ENCODE results near the gene CYYR1. TPM values are rescaled to one million over a fixed set of nuclear protein-coding genes. Genes with fewer than 3 reads are reported as not detected.

The CYYR1 gene
- total RNA-seq, 1 experiment from 2014 or later, result not detected

- Histone ChIP-seq H3K4me3 (no peak overlapping the region), H3K27me3 (no peaks in the 10 kb centered on the region), H3K9me3 (peaks cover 4% of the 10 kb centered on the region; the same call in 1 of the 2 replicates), H3K36me3 (no peaks in the 10 kb centered on the region)
- no peak for DNase-seq
Measured at GRCh38 chr21:26519142-26519541, 53.9 kb downstream of the CYYR1 start.

GRCh38 chr21:26515257-26515656 is 57.8 kb downstream of the CYYR1 start:
- Histone ChIP-seq H3K36me3 (no peaks in the 10 kb centered on the region), H3K27me3 (no peaks in the 10 kb centered on the region), H3K4me3 (no peak overlapping the region), H3K9me3 (peaks cover 4% of the 10 kb centered on the region; the same call in 1 of the 2 replicates)
- DNase-seq, result peak; percentile 46

DNA sequence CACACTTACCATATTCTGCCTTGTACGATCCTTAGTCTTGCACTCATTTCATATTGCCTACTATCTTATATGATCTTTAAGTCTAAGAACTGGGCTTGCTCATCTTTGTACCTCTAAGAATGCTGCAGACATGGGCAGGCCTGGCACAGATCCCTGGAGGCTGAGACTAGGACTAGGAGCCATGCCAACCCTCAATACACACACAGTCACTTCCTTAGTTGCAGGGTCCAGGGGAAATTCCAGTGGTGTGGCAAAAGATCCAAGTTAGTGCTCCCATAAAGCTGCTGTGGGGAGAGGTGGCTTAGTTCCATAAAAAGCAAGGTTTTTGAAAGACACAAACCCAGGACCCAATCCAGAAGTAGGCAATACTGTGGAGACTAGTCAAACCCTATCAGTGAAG is 59.9 kb downstream of the CYYR1 start:
- peak; percentile 90 for DNase-seq
- H3K27me3 ChIP-seq, result no peaks in the 10 kb centered on the region
- H3K4me3 ChIP-seq, result no peak overlapping the region
- H3K9me3 ChIP-seq, result peaks cover 1% of the 10 kb centered on the region; the same call in 1 of the 2 replicates
- no peaks in the 10 kb centered on the region for H3K36me3 ChIP-seq

DNA sequence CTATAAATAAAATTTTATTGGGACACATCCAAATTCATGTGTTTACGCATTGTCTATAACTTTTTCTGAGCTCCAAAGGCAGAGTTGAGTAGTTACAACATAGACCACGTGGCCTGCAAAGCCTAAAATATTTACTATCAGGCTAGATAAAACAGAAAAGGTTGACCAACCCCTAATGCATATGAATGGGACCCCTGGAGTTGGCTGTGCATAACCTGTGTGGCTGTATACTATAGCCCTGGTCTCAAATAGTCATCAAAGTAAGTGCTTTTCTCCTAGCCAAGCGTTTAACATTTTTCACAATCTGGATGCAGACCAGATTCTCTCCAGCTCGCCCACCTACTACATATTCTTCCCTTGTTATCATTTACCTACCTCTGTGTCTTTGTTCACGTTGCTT is 60.4 kb downstream of the CYYR1 start:
- Histone ChIP-seq H3K27me3 (no peaks in the 10 kb centered on the region), H3K36me3 (no peaks in the 10 kb centered on the region), H3K9me3 (no peaks in the 10 kb centered on the region), H3K4me3 (no peak overlapping the region)
- no peak for DNase-seq

- Histone ChIP-seq H3K9me3 (no peaks in the 10 kb centered on the region), H3K36me3 (no peaks in the 10 kb centered on the region), H3K27me3 (no peaks in the 10 kb centered on the region), H3K4me3 (no peak overlapping the region)
- no peak for DNase-seq
Measured at GRCh38 chr21:26508903-26509302, 64.2 kb downstream of the CYYR1 start.

GRCh38 chr21:26506956-26507355 is 66.1 kb downstream of the CYYR1 start:
- no peaks in the 10 kb centered on the region for H3K27me3 ChIP-seq
- no peaks in the 10 kb centered on the region for H3K9me3 ChIP-seq
- no peak for DNase-seq
- no peak overlapping the region for H3K4me3 ChIP-seq
- H3K36me3 ChIP-seq, result no peaks in the 10 kb centered on the region

DNA sequence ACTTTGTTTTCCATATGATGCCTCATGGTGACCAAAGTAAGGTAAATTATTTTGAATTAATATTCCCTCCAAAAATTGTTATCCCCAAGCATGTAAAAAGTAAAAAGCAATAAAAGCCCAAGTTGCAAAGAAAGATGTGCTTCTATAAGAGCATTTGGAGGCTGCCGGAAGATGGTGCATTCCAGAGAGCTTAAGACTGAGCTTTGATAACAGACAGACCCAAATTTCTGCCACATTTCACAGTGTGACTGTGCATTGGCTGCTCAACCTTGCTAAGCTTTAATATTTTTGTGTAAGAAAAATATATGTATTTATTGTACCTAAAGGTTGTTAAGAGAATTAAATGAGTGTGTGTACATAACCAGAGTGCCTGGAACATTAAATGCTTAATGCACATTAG is 67.9 kb downstream of the CYYR1 start:
- Histone ChIP-seq H3K27me3 (no peaks in the 10 kb centered on the region), H3K9me3 (no peaks in the 10 kb centered on the region), H3K36me3 (no peaks in the 10 kb centered on the region), H3K4me3 (no peak overlapping the region)
- no peak for DNase-seq

DNA sequence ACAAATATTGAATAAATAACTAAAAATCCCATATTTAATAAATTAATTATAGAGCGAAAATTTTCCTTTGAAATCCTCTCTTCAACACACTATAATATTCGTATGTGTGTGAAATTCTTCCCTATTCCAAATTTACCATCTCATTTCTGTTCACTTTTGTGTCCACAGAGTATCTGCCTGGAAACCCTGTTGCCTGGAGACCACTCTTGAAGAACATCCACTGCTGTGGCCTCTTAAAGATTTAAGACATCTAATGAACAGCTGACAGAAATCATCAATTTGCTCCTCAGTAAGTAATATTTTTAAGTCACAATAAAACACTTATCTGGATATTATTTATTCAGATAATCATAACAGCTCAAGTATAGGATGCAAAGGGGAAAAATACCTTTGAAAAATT is 69.7 kb downstream of the CYYR1 start:
- H3K4me3 ChIP-seq, result no peak overlapping the region
- no peaks in the 10 kb centered on the region for H3K27me3 ChIP-seq
- H3K9me3 ChIP-seq, result no peaks in the 10 kb centered on the region
- H3K36me3 ChIP-seq, result no peaks in the 10 kb centered on the region
- no peak for DNase-seq

DNA sequence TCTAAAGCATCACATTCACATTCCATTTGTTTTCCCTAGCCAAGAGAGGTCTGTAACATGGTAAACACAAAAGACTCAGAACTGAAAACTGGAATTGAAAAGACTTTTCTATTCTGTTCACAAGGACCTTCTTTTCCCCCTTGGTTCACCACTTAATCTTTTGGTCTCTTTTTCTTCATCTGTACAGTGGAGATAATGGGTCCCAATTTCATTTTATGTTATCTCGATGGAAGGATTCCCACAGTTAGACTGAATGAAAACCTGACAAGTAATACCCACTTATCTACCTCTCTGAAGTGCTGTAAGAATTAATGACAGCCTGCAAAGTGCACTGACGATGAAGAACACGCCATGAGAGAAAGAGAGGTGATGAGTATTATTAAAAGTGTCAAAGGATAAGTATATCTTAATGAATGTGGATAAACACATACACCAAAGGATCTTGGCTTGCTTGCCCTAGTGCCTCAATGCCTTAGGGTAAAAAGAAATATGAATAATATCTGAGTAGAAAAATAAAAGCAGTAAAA is 71.5 kb downstream of the CYYR1 start:
- Histone ChIP-seq H3K9me3 (no peaks in the 10 kb centered on the region), H3K27me3 (no peaks in the 10 kb centered on the region), H3K36me3 (no peaks in the 10 kb centered on the region), H3K4me3 (no peak overlapping the region)
- DNase-seq, result no peak

DNA sequence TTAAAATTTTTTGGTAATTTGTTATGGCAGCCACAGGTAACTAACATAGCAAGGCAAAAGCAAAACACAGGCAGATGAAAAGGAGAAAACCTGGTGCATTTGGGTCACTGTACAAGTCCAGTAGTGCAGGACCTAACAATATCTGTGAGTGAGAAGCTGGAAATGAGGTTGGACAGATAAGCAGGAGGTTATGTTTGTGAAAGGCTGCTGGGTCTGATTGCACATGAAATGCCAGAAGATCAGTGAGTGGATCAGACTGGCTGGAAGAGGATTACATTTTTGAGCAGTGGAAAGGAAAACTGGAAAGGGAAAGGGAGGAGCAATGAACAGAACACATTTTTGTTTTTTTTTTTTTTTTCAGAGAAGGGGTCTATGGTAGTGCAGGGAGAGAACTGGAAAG is 73.6 kb downstream of the CYYR1 start:
- H3K9me3 ChIP-seq, result no peaks in the 10 kb centered on the region
- no peak for DNase-seq
- no peaks in the 10 kb centered on the region for H3K27me3 ChIP-seq
- no peaks in the 10 kb centered on the region for H3K36me3 ChIP-seq
- no peak overlapping the region for H3K4me3 ChIP-seq

DNA sequence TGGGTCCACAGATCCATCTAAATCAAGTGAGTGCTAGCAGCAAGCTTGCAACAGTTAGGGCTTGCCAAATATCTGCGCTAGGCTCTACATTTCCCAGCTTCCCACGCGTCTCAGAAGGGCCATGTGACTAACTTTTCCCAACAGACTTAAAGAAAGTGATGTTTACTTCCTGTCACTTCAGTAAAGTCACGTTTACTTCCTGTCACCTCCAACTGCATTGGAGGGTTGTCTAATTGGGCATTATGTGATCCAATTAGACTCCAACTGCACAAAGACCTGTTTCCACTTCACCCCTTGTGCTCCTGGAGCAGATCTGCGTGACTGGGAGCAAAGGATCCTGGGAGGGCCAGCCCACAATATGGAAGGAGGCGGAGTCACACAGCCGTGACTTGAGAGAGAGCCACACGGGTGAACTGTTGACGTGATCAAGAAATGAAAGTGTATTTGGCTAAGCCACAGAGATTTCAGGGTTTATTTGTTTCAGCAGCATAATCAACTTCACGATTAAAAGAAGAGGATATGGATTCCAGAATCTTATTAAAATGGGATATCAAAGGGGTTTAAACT is 77.7 kb downstream of the CYYR1 start:
- H3K4me3 ChIP-seq, result no peak overlapping the region
- H3K36me3 ChIP-seq, result no peaks in the 10 kb centered on the region
- no peak for DNase-seq

DNA sequence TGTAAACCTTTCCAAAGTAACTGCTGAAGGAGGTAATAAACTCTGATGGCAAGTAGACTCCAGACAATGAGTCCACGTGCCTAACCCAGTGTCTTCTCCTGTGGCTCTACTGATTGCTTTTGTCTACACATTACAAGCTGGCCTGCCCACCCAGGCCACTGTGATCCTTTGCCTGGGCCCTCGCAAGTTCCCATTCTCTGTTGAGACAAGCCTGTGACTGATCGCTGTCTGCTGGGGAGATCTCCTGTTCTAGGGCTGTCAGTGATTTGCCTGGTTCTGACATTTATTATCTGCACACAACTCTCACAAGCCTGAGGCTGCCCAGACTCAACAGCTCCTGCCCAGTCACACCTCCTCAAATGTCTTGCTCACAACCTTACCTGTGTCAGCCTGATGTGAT is 81.4 kb downstream of the CYYR1 start:
- Histone ChIP-seq H3K36me3 (no peaks in the 10 kb centered on the region), H3K27me3 (no peaks in the 10 kb centered on the region), H3K4me3 (no peak overlapping the region), H3K9me3 (no peaks in the 10 kb centered on the region)
- no peak for DNase-seq

More for the DNA sequence above, 77.7 kb downstream of the CYYR1 start:
- H3K27me3 ChIP-seq, result no peaks in the 10 kb centered on the region
- H3K9me3 ChIP-seq, result no peaks in the 10 kb centered on the region

GRCh38 chr21:26490771-26491170 is 82.3 kb downstream of the CYYR1 start:
- Histone ChIP-seq H3K4me3 (no peak overlapping the region), H3K27me3 (no peaks in the 10 kb centered on the region), H3K36me3 (no peaks in the 10 kb centered on the region), H3K9me3 (no peaks in the 10 kb centered on the region)
- DNase-seq, result no peak

DNA sequence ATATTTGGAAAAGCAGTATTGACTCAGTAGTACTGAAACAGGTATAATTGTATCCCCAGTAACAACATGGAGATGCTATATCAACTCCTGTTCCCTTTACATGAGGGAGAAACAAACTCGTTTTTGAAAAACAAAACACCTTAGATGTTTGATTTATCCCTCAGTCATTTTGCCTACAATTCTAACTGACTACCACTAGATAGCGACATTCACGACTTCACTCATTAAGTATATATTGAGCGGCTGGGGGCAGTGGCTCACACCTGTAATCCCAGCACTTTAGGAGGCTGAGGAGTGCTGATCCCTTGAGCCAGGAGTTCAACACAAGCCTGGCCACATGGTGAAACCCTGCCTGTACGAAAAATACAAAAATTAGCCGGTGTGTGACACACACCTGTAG is 83.3 kb downstream of the CYYR1 start:
- H3K36me3 ChIP-seq, result no peaks in the 10 kb centered on the region
- H3K27me3 ChIP-seq, result no peaks in the 10 kb centered on the region
- no peak for DNase-seq
- no peak overlapping the region for H3K4me3 ChIP-seq
- H3K9me3 ChIP-seq, result no peaks in the 10 kb centered on the region

DNA sequence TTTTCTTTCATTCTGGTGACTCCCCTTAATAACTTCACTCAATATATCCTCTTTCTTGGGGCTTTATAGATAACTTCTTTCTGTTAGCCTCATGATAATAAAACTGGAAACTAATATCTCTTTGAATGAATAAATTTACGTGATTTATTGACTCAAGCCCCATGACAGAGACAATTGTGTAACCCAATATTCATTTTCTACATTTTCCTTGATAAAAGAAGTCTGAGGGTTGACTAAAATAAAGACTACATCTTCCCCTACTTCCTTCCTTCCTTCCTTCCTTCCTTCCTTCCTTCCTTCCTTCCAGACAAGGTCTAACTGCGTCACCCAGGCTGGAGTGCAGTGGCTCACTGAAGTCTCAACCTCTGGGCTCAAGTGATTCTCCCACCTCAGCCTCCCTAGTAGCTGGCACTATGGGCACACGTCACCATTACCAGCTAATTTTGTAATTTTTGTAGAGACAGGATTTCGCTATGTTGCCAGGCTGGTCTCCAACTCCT is 85.1 kb downstream of the CYYR1 start:
- Histone ChIP-seq H3K4me3 (no peak overlapping the region), H3K27me3 (no peaks in the 10 kb centered on the region)

GRCh38 chr21:26473471-26473870 is 99.6 kb downstream of the CYYR1 start:
- Histone ChIP-seq H3K36me3 (no peaks in the 10 kb centered on the region), H3K9me3 (no peaks in the 10 kb centered on the region)
- no peak for DNase-seq

More for the DNA sequence above, 85.1 kb downstream of the CYYR1 start:
- Histone ChIP-seq H3K9me3 (no peaks in the 10 kb centered on the region), H3K36me3 (no peaks in the 10 kb centered on the region)
- DNase-seq, result no peak

GRCh38 chr21:26471099-26471471 is 102.0 kb downstream of the CYYR1 start:
- Histone ChIP-seq H3K9me3 (no peaks in the 10 kb centered on the region), H3K4me3 (no peak overlapping the region), H3K36me3 (no peaks in the 10 kb centered on the region), H3K27me3 (no peaks in the 10 kb centered on the region)
- DNase-seq, result no peak

More at GRCh38 chr21:26473471-26473870, 99.6 kb downstream of the CYYR1 start:
- Histone ChIP-seq H3K4me3 (no peak overlapping the region), H3K27me3 (no peaks in the 10 kb centered on the region)

GRCh38 chr21:26470351-26471098 is 102.6 kb downstream of the CYYR1 start:
- Histone ChIP-seq H3K36me3 (no peaks in the 10 kb centered on the region), H3K9me3 (no peaks in the 10 kb centered on the region), H3K27me3 (no peaks in the 10 kb centered on the region), H3K4me3 (no peak overlapping the region)
- DNase-seq, result no peak

Measured in MG63 (cell line).